IPS DF 6.9 (cell line): ENCODE results near the gene LRG1.

Experiments used
- DNase-seq: peaks from one replicate; pipeline ENCODE4 v3.0.0-alpha.2; 2013; ENCODE audit warnings: low read depth, low spot score
- H3K27ac ChIP-seq: one replicate; pipeline ENCODE4 v1.5.1; 2013; ENCODE audit warnings: low read length, control low read depth
- H3K27me3 ChIP-seq: 2 replicates; pipeline ENCODE4 v1.6.1; 2013; ENCODE audit warnings: mild to moderate bottlenecking, low read length; ENCODE audit not compliant: control insufficient read depth, insufficient read depth
- H3K36me3 ChIP-seq: 2 replicates; pipeline ENCODE4 v1.6.1; 2013; ENCODE audit warnings: low read length; ENCODE audit not compliant: control insufficient read depth, insufficient read depth
- H3K4me1 ChIP-seq: 2 replicates; pipeline ENCODE4 v1.6.1; 2013; ENCODE audit warnings: low read length; ENCODE audit not compliant: control insufficient read depth, insufficient read depth
- H3K4me3 ChIP-seq: 2 replicates; pipeline ENCODE4 v1.5.1; 2013; ENCODE audit warnings: mild to moderate bottlenecking, low read length
- H3K9me3 ChIP-seq: 2 replicates; pipeline ENCODE4 v1.6.1; 2013; ENCODE audit warnings: low read length, inconsistent platforms; ENCODE audit not compliant: control insufficient read depth, insufficient read depth
- WGBS: extraction: QIAGEN DNeasy Blood & Tissue Kit; methylation state at CpG from one replicate; pipeline ENCODE4 v1.1.7; 2013; ENCODE audit warnings: mixed read lengths, missing lambda C conversion rate; ENCODE audit not compliant: insufficient read length, insufficient coverage; 5-methylcytosine and 5-hydroxymethylcytosine counted together

LRG1 gene

DNA sequence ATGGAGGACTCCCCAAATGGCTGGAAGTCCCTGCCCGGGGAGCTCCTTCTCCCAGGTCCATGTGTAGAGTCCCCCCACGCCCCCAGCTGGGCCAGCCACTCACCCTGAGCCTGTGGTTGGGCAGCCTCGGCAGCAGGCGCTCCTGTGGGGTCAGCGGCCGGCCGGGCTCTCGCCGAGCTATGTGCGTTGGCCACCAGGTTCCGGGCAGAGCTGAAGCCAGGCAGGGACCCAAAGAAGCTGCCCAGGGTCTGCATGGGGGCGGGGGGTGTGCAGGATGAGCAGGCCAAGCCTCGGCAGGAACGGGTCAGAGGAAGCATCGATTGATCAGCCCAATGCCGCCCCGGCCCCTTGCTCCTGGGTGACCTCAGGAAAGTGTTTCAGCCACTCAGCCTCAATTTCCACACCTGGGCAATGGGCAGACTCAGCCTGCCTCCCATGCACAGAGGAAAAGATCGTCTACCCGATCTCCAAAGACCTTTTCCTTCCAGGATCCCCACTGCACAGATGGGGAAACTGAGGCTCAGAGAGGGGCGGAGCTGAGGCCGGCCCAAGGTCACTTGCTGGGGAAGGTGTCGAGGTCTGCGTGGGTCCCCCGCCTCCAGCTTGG, 22.3 kb downstream of the LRG1 start:
- H3K27ac ChIP-seq, result no peak overlapping the region

GRCh38 chr19:4516939-4517300, 22.9 kb downstream of the LRG1 start:
- peaks cover 5% of the 10 kb centered on the region; the same call in 1 of the 2 replicates for H3K27me3 ChIP-seq
- no peak overlapping the region for H3K4me3 ChIP-seq
- no peak overlapping the region for H3K27ac ChIP-seq
- WGBS, result no CpG with 5 or more reads among the region's 8 CpGs
- no peaks in the 10 kb centered on the region for H3K9me3 ChIP-seq
- DNase-seq, result no peak
- peaks cover 1% of the 10 kb centered on the region; the same call in 1 of the 2 replicates for H3K4me1 ChIP-seq
- no peaks in the 10 kb centered on the region for H3K36me3 ChIP-seq

More for the DNA sequence above, 22.3 kb downstream of the LRG1 start:
- no CpG with 5 or more reads among the region's 24 CpGs for WGBS
- peaks cover 1% of the 10 kb centered on the region; the same call in 1 of the 2 replicates for H3K4me1 ChIP-seq
- DNase-seq, result no peak
- H3K36me3 ChIP-seq, result no peaks in the 10 kb centered on the region
- H3K27me3 ChIP-seq, result no peaks in the 10 kb centered on the region; the same call in 1 of the 2 replicates
- H3K9me3 ChIP-seq, result no peaks in the 10 kb centered on the region
- no peak overlapping the region for H3K4me3 ChIP-seq

DNA sequence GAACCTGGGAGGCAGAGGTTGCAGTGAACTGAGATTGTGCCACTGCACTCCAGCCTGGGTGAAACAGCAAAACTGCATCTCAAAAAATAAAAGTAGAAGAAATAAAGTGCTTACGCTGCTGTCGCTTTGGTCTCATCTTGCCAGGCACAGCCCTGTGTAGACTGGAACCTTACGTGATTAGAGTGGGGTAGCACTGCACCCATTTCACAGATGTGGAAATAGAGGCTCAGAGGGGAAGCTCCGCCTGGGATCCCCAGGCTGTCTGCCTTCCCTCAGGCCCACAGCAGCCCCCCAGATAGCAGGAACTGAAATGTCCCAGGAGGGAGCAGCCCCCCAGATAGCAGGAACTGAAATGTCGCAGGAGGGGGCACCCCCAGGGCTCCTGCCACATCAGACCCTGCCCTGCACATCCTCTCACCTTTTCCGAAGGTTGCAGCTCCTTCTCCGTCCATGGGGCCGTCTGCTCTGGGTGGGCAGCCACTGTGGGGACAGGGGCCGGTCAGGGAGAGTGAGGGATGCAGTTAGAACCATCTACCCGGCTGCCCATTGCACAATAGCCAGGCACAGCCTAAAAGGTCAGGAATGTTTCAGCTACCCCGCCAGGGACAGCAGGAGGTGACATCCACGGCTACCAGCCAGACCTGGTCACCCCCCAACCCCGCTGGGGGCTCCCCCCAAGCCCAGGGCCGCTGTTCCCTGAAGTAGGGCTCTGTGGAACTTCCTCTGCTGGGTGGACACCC, 23.5 kb downstream of the LRG1 start:
- Histone ChIP-seq H3K36me3 (no peaks in the 10 kb centered on the region), H3K4me1 (peaks cover 1% of the 10 kb centered on the region; the same call in 1 of the 2 replicates), H3K27me3 (peaks cover 6% of the 10 kb centered on the region; the same call in 1 of the 2 replicates), H3K4me3 (no peak overlapping the region), H3K27ac (no peak overlapping the region), H3K9me3 (no peaks in the 10 kb centered on the region)
- no CpG with 5 or more reads among the region's 14 CpGs for WGBS
- no peak for DNase-seq

DNA sequence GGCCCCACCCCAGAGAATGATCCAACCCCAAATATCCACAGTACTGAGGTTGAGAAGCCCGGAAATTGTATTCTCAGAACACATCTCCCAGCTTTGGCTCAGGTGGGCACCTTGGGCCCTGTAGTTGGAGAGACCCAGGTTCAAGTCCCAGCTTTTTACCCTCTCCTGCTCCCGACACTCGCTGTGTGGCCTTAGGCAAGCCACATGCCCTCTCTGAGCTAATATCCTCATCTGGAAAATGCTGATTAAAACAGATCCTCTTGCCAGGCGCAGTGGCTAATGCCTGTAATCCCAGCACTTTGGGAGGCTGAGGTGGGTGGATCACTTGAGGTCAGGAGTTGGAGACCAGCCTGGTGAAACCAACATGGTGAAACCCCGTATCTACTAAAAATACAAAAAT, 24.1 kb downstream of the LRG1 start:
- DNase-seq, result no peak
- Histone ChIP-seq H3K36me3 (no peaks in the 10 kb centered on the region), H3K27ac (no peak overlapping the region), H3K4me1 (peaks cover 1% of the 10 kb centered on the region; the same call in 1 of the 2 replicates), H3K9me3 (no peaks in the 10 kb centered on the region), H3K27me3 (peaks cover 9% of the 10 kb centered on the region; the same call in 1 of the 2 replicates), H3K4me3 (no peak overlapping the region)
- no CpG with 5 or more reads among the region's 5 CpGs for WGBS

DNA sequence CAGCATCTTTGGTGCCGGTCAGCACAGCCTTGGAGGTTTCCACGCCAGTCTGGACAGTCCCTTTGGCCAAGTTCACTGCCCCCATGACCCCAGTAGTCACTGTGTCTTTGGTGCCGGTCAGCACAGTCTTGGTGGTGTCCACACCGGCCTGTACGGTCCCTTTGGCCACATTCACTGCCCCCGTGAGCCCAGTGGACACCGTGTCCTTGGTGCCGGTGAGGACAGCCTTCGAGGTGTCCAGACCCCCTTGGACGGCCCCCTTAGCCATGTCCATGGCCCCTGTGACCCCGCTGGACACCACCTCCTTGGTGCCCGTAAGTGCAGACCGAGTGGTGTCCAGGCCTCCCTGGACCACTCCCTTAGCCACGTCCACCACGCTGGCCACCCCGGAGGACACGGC, 26.6 kb downstream of the LRG1 start:
- no peak overlapping the region for H3K4me3 ChIP-seq
- WGBS, result no CpG with 5 or more reads among the region's 17 CpGs
- no peak for DNase-seq
- H3K9me3 ChIP-seq, result no peaks in the 10 kb centered on the region
- peaks cover 9% of the 10 kb centered on the region; the same call in 1 of the 2 replicates for H3K27me3 ChIP-seq
- H3K4me1 ChIP-seq, result peaks cover 1% of the 10 kb centered on the region; the same call in 1 of the 2 replicates
- H3K27ac ChIP-seq, result no peak overlapping the region
- no peaks in the 10 kb centered on the region for H3K36me3 ChIP-seq

GRCh38 chr19:4512070-4512469, 27.8 kb downstream of the LRG1 start:
- no peaks in the 10 kb centered on the region for H3K36me3 ChIP-seq
- peaks cover 1% of the 10 kb centered on the region; the same call in 1 of the 2 replicates for H3K4me1 ChIP-seq
- peaks cover 9% of the 10 kb centered on the region; the same call in 1 of the 2 replicates for H3K27me3 ChIP-seq
- H3K27ac ChIP-seq, result no peak overlapping the region
- H3K9me3 ChIP-seq, result no peaks in the 10 kb centered on the region
- no peak for DNase-seq
- no CpG with 5 or more reads among the region's 17 CpGs for WGBS
- H3K4me3 ChIP-seq, result no peak overlapping the region

- no peak overlapping the region for H3K4me3 ChIP-seq
- H3K36me3 ChIP-seq, result no peaks in the 10 kb centered on the region
- H3K27me3 ChIP-seq, result peaks cover 9% of the 10 kb centered on the region; the same call in 1 of the 2 replicates
- no peaks in the 10 kb centered on the region for H3K4me1 ChIP-seq
- no peaks in the 10 kb centered on the region for H3K9me3 ChIP-seq
- WGBS, result no CpG with 5 or more reads among the region's 27 CpGs
- H3K27ac ChIP-seq, result no peak overlapping the region
- no peak for DNase-seq
Observed at GRCh38 chr19:4511300-4512054, 28.4 kb downstream of the LRG1 start.

- Histone ChIP-seq H3K27me3 (peaks cover 9% of the 10 kb centered on the region; the same call in 1 of the 2 replicates), H3K27ac (no peak overlapping the region), H3K4me1 (no peaks in the 10 kb centered on the region), H3K9me3 (no peaks in the 10 kb centered on the region), H3K36me3 (no peaks in the 10 kb centered on the region), H3K4me3 (no peak overlapping the region)
- no peak for DNase-seq
- no CpG with 5 or more reads among the region's 37 CpGs for WGBS
Observed at GRCh38 chr19:4510435-4511255, 29.2 kb downstream of the LRG1 start.

DNA sequence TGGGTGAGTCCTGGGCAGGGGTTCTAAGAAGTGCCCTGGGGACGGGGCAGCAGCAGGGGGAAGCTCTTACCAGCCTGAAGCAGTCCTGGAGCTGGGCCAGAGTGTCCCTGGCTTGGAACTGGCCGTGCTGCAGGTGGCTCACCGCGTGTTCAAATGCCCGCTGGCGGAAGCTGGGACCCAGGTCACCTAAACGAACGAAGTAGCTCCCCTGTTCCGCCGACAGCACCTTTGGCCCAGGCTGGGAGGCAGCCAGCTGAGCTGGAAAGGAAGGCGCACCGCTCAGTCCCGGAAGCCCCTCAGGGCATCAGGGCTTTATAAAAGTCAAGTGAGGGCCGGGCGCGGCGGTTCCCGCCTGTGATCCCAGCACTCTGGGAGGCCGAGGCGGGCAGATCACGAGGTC, 31.1 kb downstream of the LRG1 start:
- no peaks in the 10 kb centered on the region for H3K9me3 ChIP-seq
- DNase-seq, result no peak
- no CpG with 5 or more reads among the region's 21 CpGs for WGBS
- no peak overlapping the region for H3K27ac ChIP-seq
- peaks cover 9% of the 10 kb centered on the region; the same call in 1 of the 2 replicates for H3K27me3 ChIP-seq
- no peak overlapping the region for H3K4me3 ChIP-seq
- peaks cover 2% of the 10 kb centered on the region for H3K36me3 ChIP-seq
- H3K4me1 ChIP-seq, result no peaks in the 10 kb centered on the region
